H1 (cell line): ENCODE data around the gene DDIAS. TPM values are rescaled to one million over a fixed set of nuclear protein-coding genes. Genes with fewer than 3 reads are reported as not detected.

Source experiments
- CTCF ChIA-PET: fragments of 300-600 bp; sonication (Branson Sonifier 250); formaldehyde crosslinking; loops from one replicate; lab custom pipeline; 2021; ENCODE audit not compliant: partially characterized antibody; lab: Charles Lee
- POLR2A ChIA-PET: fragments of 300-600 bp; sonication (Branson Sonifier 250); formaldehyde crosslinking; loops from one replicate; lab custom pipeline; 2021; ENCODE audit warnings: inconsistent platforms; ENCODE audit not compliant: partially characterized antibody; lab: Charles Lee
- DNase-seq, 2 experiments: peaks; one replicate each; pipeline versions ENCODE4 v3.0.0 to v3.0.0-alpha.2; 2010 to 2022; ENCODE audit warnings: low spot score in 2 of 2, low read depth in 1 of 2, mixed read lengths in 1 of 2
- FAIRE-seq: peaks from 2 replicates; lab custom pipeline; 2011; peaks lifted over from hg19 to GRCh38; lab: Jason Lieb, UNC
- H2AFZ ChIP-seq: 2 replicates; pipeline ENCODE4 v1.8.1; 2012; ENCODE audit warnings: low read length, inconsistent platforms
- H2AK5ac ChIP-seq: 2 replicates; pipeline ENCODE4 v1.6.1; 2013; ENCODE audit warnings: low read depth, low read length
- H2BK120ac ChIP-seq: replicated peaks from 2 replicates; pipeline ENCODE3; 2013; ENCODE audit warnings: low read depth, low read length, inconsistent platforms
- H2BK12ac ChIP-seq: 2 replicates; pipeline ENCODE4 v1.6.1; 2013; ENCODE audit warnings: low read depth, low read length
- H2BK15ac ChIP-seq: 2 replicates; pipeline ENCODE4 v1.6.1; 2013; ENCODE audit warnings: low read length
- H2BK20ac ChIP-seq: 2 replicates; pipeline ENCODE4 v1.6.1; 2013; ENCODE audit warnings: low read length
- H2BK5ac ChIP-seq: 2 replicates; pipeline ENCODE4 v1.6.1; 2013; ENCODE audit warnings: low read depth, low read length
- H3K14ac ChIP-seq: 2 replicates; pipeline ENCODE4 v1.6.1; 2013; ENCODE audit warnings: inconsistent platforms; ENCODE audit not compliant: insufficient read length
- H3K18ac ChIP-seq: 2 replicates; pipeline ENCODE4 v1.6.1; 2013; ENCODE audit warnings: low read length; ENCODE audit errors: extremely low read depth
- H3K23ac ChIP-seq: 2 replicates; pipeline ENCODE4 v1.6.1; 2013; ENCODE audit warnings: inconsistent platforms; ENCODE audit not compliant: insufficient read length
- H3K23me2 ChIP-seq: 2 replicates; pipeline ENCODE4 v1.6.1; 2013; ENCODE audit warnings: low read depth, low read length
- H3K27ac ChIP-seq: 2 replicates; pipeline ENCODE4 v1.6.1; 2011; ENCODE audit warnings: low read depth, low read length, inconsistent platforms
- H3K27me3 ChIP-seq, 4 experiments: replicated peaks in 1 of 4; 1 replicate in 1 of 4; 2 replicates in 3 of 4; pipeline versions ENCODE4 v1.6.1 to v1.8.1; 2011 to 2013; ENCODE audit warnings: low read length in 3 of 4, mild to moderate bottlenecking in 3 of 4, inconsistent platforms in 2 of 4, mixed read lengths in 2 of 4, moderate library complexity in 1 of 4; ENCODE audit not compliant: control insufficient read depth in 3 of 4, insufficient read depth in 3 of 4; ENCODE audit errors: extremely low read depth in 1 of 4
- H3K36me3 ChIP-seq, 4 experiments: 2 replicates each; pipeline versions ENCODE4 v1.6.1 to v1.8.1; 2011 to 2013; ENCODE audit warnings: mild to moderate bottlenecking in 4 of 4, low read length in 3 of 4, moderate library complexity in 2 of 4, control low read depth in 1 of 4, inconsistent platforms in 1 of 4; ENCODE audit not compliant: insufficient read depth in 4 of 4, control insufficient read depth in 2 of 4
- H3K4ac ChIP-seq: replicated peaks from 2 replicates; pipeline ENCODE3; 2013; ENCODE audit warnings: low read length, low read depth, mixed read lengths, inconsistent platforms; ENCODE audit not compliant: insufficient read length
- H3K4me1 ChIP-seq, 4 experiments: replicated peaks in 1 of 4; 1 replicate in 1 of 4; 2 replicates in 3 of 4; pipeline versions ENCODE4 v1.6.1 to v1.8.1; 2011 to 2013; ENCODE audit warnings: low read length in 3 of 4, inconsistent platforms in 2 of 4, mixed read lengths in 1 of 4; ENCODE audit not compliant: insufficient read depth in 4 of 4, control insufficient read depth in 3 of 4
- H3K4me2 ChIP-seq, 2 experiments: 2 replicates each; pipeline versions ENCODE4 v1.6.1 to v1.8.1; 2011 to 2013; ENCODE audit warnings: low read depth in 2 of 2, low read length in 2 of 2, control low read depth in 1 of 2, inconsistent platforms in 1 of 2, mild to moderate bottlenecking in 1 of 2; ENCODE audit not compliant: insufficient read depth in 1 of 2
- H3K4me3 ChIP-seq, 4 experiments: fragments of 200-600, 300-600 bp in 1 of 4; sonication (generic), shearing (Covaris generic), sonication (Bioruptor Twin) in 1 of 4; 2 replicates each; pipeline versions ENCODE4 v1.5.1 to v1.8.1; 2011 to 2016; ENCODE audit warnings: low read length in 4 of 4, low read depth in 3 of 4, control low read depth in 2 of 4, inconsistent platforms in 2 of 4, mild to moderate bottlenecking in 2 of 4, mixed read lengths in 1 of 4, moderate library complexity in 1 of 4; ENCODE audit not compliant: insufficient read depth in 2 of 4; ENCODE audit errors: extremely low read depth in 1 of 4
- H3K56ac ChIP-seq: replicated peaks from 2 replicates; pipeline ENCODE3; 2013; ENCODE audit warnings: low read depth, mild to moderate bottlenecking, mixed read lengths, low read length, inconsistent platforms; ENCODE audit not compliant: insufficient read length
- H3K79me1 ChIP-seq: 2 replicates; pipeline ENCODE4 v1.6.1; 2013; ENCODE audit warnings: low read depth, low read length, control low read depth
- H3K79me2 ChIP-seq, 2 experiments: 2 replicates each; pipeline versions ENCODE4 v1.6.1 to v1.8.1; 2012 to 2013; ENCODE audit warnings: low read length in 2 of 2, mild to moderate bottlenecking in 2 of 2, inconsistent platforms in 1 of 2; ENCODE audit not compliant: insufficient read depth in 2 of 2, control insufficient read depth in 1 of 2
- H3K9ac ChIP-seq, 4 experiments: replicated peaks in 1 of 4; 1 replicate in 1 of 4; 2 replicates in 3 of 4; pipeline versions ENCODE4 v1.6.1 to v1.8.1; 2011 to 2013; ENCODE audit warnings: low read depth in 3 of 4, low read length in 3 of 4, control low read depth in 2 of 4, mild to moderate bottlenecking in 2 of 4, moderate library complexity in 2 of 4, inconsistent platforms in 1 of 4; ENCODE audit errors: extremely low read depth in 1 of 4
- H3K9me3 ChIP-seq, 2 experiments: 2 replicates each; pipeline versions ENCODE4 v1.6.1 to v1.8.1; 2012 to 2013; ENCODE audit warnings: mild to moderate bottlenecking in 2 of 2, moderate library complexity in 2 of 2, control low read depth in 1 of 2, inconsistent platforms in 1 of 2, low read depth in 1 of 2, low read length in 1 of 2, mixed read lengths in 1 of 2; ENCODE audit not compliant: insufficient read depth in 2 of 2
- H4K20me1 ChIP-seq, 2 experiments: replicated peaks in 1 of 2; 2 replicates each; pipeline versions ENCODE3 to v1.8.1; 2011 to 2013; ENCODE audit warnings: inconsistent platforms in 2 of 2, low read length in 2 of 2, mild to moderate bottlenecking in 1 of 2; ENCODE audit not compliant: insufficient read depth in 2 of 2, control insufficient read depth in 1 of 2
- H4K5ac ChIP-seq: 2 replicates; pipeline ENCODE4 v1.6.1; 2013; ENCODE audit warnings: low read length, low read depth, mixed read lengths, inconsistent platforms; ENCODE audit not compliant: insufficient read length
- H4K8ac ChIP-seq: 2 replicates; pipeline ENCODE4 v1.8.0; 2013; ENCODE audit warnings: mild to moderate bottlenecking, moderate library complexity, low read length, inconsistent platforms; ENCODE audit not compliant: insufficient read depth; ENCODE audit errors: extremely low read depth
- H4K91ac ChIP-seq: replicated peaks from 2 replicates; pipeline ENCODE3; 2013; ENCODE audit warnings: low read length, mixed read lengths, inconsistent platforms; ENCODE audit not compliant: insufficient read length
- KDM5A ChIP-seq: fragments of 200-600 bp; IDR thresholded peaks from 2 replicates; pipeline ENCODE4 v1.7.1; 2012; ENCODE audit warnings: mild to moderate bottlenecking, low read length, inconsistent platforms, mixed read lengths
- RXRA ChIP-seq: IDR thresholded peaks from 2 replicates; pipeline ENCODE4 v1.6.1; 2011; ENCODE audit warnings: low read depth, mild to moderate bottlenecking, low read length, moderate library complexity; ENCODE audit not compliant: insufficient read depth
- SRF ChIP-seq: IDR thresholded peaks from 2 replicates; pipeline ENCODE4 v1.6.1; 2011; ENCODE audit warnings: mild to moderate bottlenecking, low read depth, low read length, moderate library complexity
- ZNF274 ChIP-seq: IDR thresholded peaks from 2 replicates; pipeline ENCODE4 v1.7.0; 2012; ENCODE audit warnings: low read length, borderline replicate concordance; ENCODE audit errors: extremely low read depth
- WGBS, 2 experiments: shearing (Covaris generic) in 1 of 2; methylation state at CpG; one replicate each; pipeline versions ENCODE4 v1.1.6 to v1.1.7; 2013 to 2015; ENCODE audit warnings: low lambda C conversion rate in 2 of 2, mixed read lengths in 2 of 2, inconsistent platforms in 1 of 2, low coverage in 1 of 2, missing lambda C conversion rate in 1 of 2; ENCODE audit not compliant: insufficient replicate concordance in 2 of 2, insufficient coverage in 1 of 2, insufficient read length in 1 of 2; ENCODE audit errors: extremely low coverage in 1 of 2, missing lambda C conversion rate in 1 of 2; 5-methylcytosine and 5-hydroxymethylcytosine counted together
- polyA plus RNA-seq, 7 experiments: library from polyadenylated mRNA; depleted of rRNA in 3 of 7; stranded (reverse) in 5 of 7; unstranded in 2 of 7; fragments of >200 nt in 5 of 7; fragments of 200-250 nt in 2 of 7; gene quantifications; 1 replicate in 5 of 7; 2 replicates in 1 of 7; 4 replicates in 1 of 7; pipeline versions ENCODE4 v1.2.1 to v1.2.3, GENCODE V29; 2011 to 2013; ENCODE audit warnings: missing spikeins in 2 of 7, mixed read lengths in 2 of 7
- total RNA-seq: library from RNA; stranded (reverse); fragmentation: NEBNext Ultra II Directional; extraction: Animal tissue kit (Norgen Biotek cat#: 25700); gene quantifications from 2 replicates; pipeline ENCODE4 v1.2.1, GENCODE V29; 2021

The DDIAS gene
- total and polyA plus RNA-seq, 2 of the 8 experiments (the other 6 are each of a cell fraction or from before 2014, with no cell fraction given), result 11.6 to 25.7 TPM

DNA sequence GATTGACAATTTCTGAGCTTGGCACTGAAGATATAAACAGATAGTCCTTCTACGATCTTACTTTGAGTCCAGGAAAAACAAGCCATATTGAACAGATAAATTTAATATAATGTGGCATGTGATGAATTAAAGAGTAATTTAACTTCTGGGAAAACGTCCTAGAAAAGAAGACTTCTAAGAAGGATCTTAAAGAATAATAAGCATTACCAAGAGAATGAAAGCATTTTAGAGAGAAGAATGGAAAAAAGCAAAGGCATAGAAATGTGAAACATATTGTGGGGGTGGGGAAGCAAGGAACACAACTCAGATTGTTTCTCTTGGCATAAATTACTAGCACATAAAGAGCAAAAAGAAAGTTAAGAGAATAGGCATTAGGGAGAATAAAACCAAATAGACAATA is 5.4 kb downstream of the DDIAS start:
- H4K91ac ChIP-seq, result no peak overlapping the region
- no peak overlapping the region for H3K56ac ChIP-seq
- peaks cover 5% of the 10 kb centered on the region for H3K23me2 ChIP-seq
- no peak overlapping the region for H3K14ac ChIP-seq
- ChIA-PET POLR2A (no interaction called here), CTCF (interaction anchor here (0.8 to 1.6 kb wide), 3 partner anchors 16 to 28 kb away, joined by 3 to 4 read pairs (median 3); no protein-coding TSS in a partner anchor)
- no peak overlapping the region for H3K4me3 ChIP-seq
- no peak overlapping the region for H4K5ac ChIP-seq
- no peak overlapping the region for H3K4ac ChIP-seq
- no peak overlapping the region for H2AFZ ChIP-seq
- H3K18ac ChIP-seq, result no peak overlapping the region
- H3K79me2 ChIP-seq, result peaks cover 12 to 93% of the 10 kb centered on the region in 2 experiments
- no peak overlapping the region for H2BK20ac ChIP-seq
- H3K9me3 ChIP-seq, result peaks cover 0 to 5% of the 10 kb centered on the region in 2 experiments; a peak in 1 of 4 replicates
- H3K27ac ChIP-seq, result no peak overlapping the region
- H3K9ac ChIP-seq, result no peak overlapping the region
- 82% methylated on average over 2 of the region's 2 CpGs; no CpG with 5 or more reads in 1 of the 2 experiments for WGBS, 2 experiments
- H2BK120ac ChIP-seq, result no peak overlapping the region
- H3K4me2 ChIP-seq, result no peak overlapping the region; a peak in 1 of 4 replicates
- peaks cover 3 to 4% of the 10 kb centered on the region in 2 experiments for H4K20me1 ChIP-seq
- H2BK5ac ChIP-seq, result no peak overlapping the region
- TF ChIP-seq KDM5A (no peak), ZNF274 (no peak), SRF (no peak), RXRA (no peak)
- peaks cover 2 to 6% (median 3%) of the 10 kb centered on the region in 4 experiments; a peak in 4 of 8 replicates for H3K36me3 ChIP-seq
- no peak overlapping the region for H4K8ac ChIP-seq
- H2BK15ac ChIP-seq, result no peak overlapping the region
- H2BK12ac ChIP-seq, result no peak overlapping the region
- no peak overlapping the region for H2AK5ac ChIP-seq
- H3K27me3 ChIP-seq, result no peaks in the 10 kb centered on the region
- H3K79me1 ChIP-seq, result no peaks in the 10 kb centered on the region; the same call in none of the 2 replicates
- FAIRE-seq (no peak), DNase-seq (no peak)
- peaks cover 3 to 11% (median 7%) of the 10 kb centered on the region in 4 experiments; a peak in 4 of 7 replicates for H3K4me1 ChIP-seq
- no peak overlapping the region for H3K23ac ChIP-seq
